HepG2 (cell line): Measurements from ENCODE around the gene POGLUT3. TPM values are rescaled to one million over a fixed set of nuclear protein-coding genes. Genes with fewer than 3 reads are reported as not detected.
A peak's percentile ranks its signal among the peaks of the same experiment; 100 is the strongest.

ENCODE experiments used
- ATAC-seq: fragments of 200-7000 bp; cut with Tn5 transposase; 3 replicates; pipeline ENCODE4 v1.9.1; 2020; ENCODE audit warnings: mild to moderate bottlenecking, moderate library complexity
- BruUV-seq: library from RNA; stranded (reverse); fragments of 400-500 nt; replicated peaks from 2 replicates; lab custom pipeline; 2021; lab: Mats Ljungman, UMichigan
- CTCF ChIA-PET: fragments of 300-600 bp; formaldehyde crosslinking; extraction: SDS; loops from one replicate; lab custom pipeline; 2021; ENCODE audit warnings: low total read pairs, inconsistent platforms, low intra/inter-chr PET ratio; lab: Yijun Ruan, JAX
- POLR2A ChIA-PET: fragments of 350-600 bp; sonication (Branson Sonifier 250); formaldehyde crosslinking; loops from one replicate; lab custom pipeline; 2020; ENCODE audit warnings: antibody characterized with exemption, inconsistent platforms; lab: Yijun Ruan, JAX
- DNase-seq: peaks from one replicate; pipeline ENCODE4 v3.0.0-alpha.2; 2015; ENCODE audit warnings: low spot score
- FAIRE-seq: peaks from 3 replicates; lab custom pipeline; 2011; peaks lifted over from hg19 to GRCh38; lab: Jason Lieb, UNC
- H2AFZ ChIP-seq: one replicate; pipeline ENCODE4 v1.6.1; 2011; ENCODE audit warnings: low read length, inconsistent platforms
- H3K27ac ChIP-seq: fragments of 300-600 bp; 3 replicates; pipeline ENCODE4 v1.8.0; 2011; ENCODE audit warnings: mixed run types, mild to moderate bottlenecking, mixed read lengths, low read length, inconsistent platforms; ENCODE audit not compliant: insufficient read depth; ENCODE audit errors: extremely low read length
- H3K27me3 ChIP-seq, 2 experiments: fragments of 200-600 bp in 1 of 2; 2 replicates in 1 of 2; 3 replicates in 1 of 2; pipeline versions ENCODE4 v1.6.0 to v1.8.0; 2011; ENCODE audit warnings: low read length in 2 of 2, mild to moderate bottlenecking in 2 of 2, moderate library complexity in 2 of 2, inconsistent platforms in 1 of 2; ENCODE audit not compliant: insufficient read depth in 2 of 2, control insufficient read depth in 1 of 2
- H3K36me3 ChIP-seq, 2 experiments: fragments of 200-600 bp in 1 of 2; replicated peaks in 1 of 2; 2 replicates in 1 of 2; 3 replicates in 1 of 2; pipeline versions ENCODE4 v1.5.1 to v1.8.0; 2011; ENCODE audit warnings: low read length in 2 of 2, inconsistent platforms in 1 of 2; ENCODE audit not compliant: insufficient read depth in 2 of 2, control insufficient read depth in 1 of 2
- H3K4me1 ChIP-seq: 2 replicates; pipeline ENCODE4 v1.5.1; 2012; ENCODE audit warnings: low read length, inconsistent platforms; ENCODE audit not compliant: insufficient read depth
- H3K4me2 ChIP-seq: 2 replicates; pipeline ENCODE4 v1.6.0; 2011; ENCODE audit warnings: low read depth, low read length, inconsistent platforms
- H3K4me3 ChIP-seq, 3 experiments: fragments of 200-600 bp in 1 of 3; sonication (generic), shearing (Covaris generic) in 1 of 3; replicated peaks in 1 of 3; 2 replicates each; pipeline ENCODE4 v1.5.1; 2011 to 2016; ENCODE audit warnings: low read length in 3 of 3, inconsistent platforms in 2 of 3, low read depth in 2 of 3, mild to moderate bottlenecking in 2 of 3, control low read depth in 1 of 3, mixed read lengths in 1 of 3; ENCODE audit not compliant: insufficient read depth in 1 of 3
- H3K79me2 ChIP-seq: one replicate; pipeline ENCODE4 v1.6.1; 2011; ENCODE audit warnings: low read length, inconsistent platforms; ENCODE audit not compliant: insufficient read depth
- H3K9ac ChIP-seq: 2 replicates; pipeline ENCODE4 v1.6.0; 2011; ENCODE audit warnings: mild to moderate bottlenecking, low read depth, low read length, inconsistent platforms; ENCODE audit not compliant: insufficient read depth
- H3K9me3 ChIP-seq: 2 replicates; pipeline ENCODE4 v1.5.1; 2012; ENCODE audit warnings: mild to moderate bottlenecking, low read length
- H4K20me1 ChIP-seq: 2 replicates; pipeline ENCODE4 v1.6.0; 2011; ENCODE audit warnings: inconsistent platforms, mild to moderate bottlenecking, low read length, moderate library complexity; ENCODE audit not compliant: insufficient read depth
- HDAC1 ChIP-seq: sonication (generic); formaldehyde crosslinking; IDR thresholded peaks from 2 replicates; pipeline ENCODE4 v1.5.1; 2020; ENCODE audit warnings: mild to moderate bottlenecking, missing genetic modification reagents
- MAFF ChIP-seq: IDR thresholded peaks from 2 replicates; pipeline ENCODE4 v1.6.1; 2011; ENCODE audit warnings: low read depth, low read length, improper control_type of control experiment
- MAFK ChIP-seq, 2 experiments: IDR thresholded peaks in 1 of 2; conservative IDR thresholded peaks in 1 of 2; 2 replicates each; pipeline ENCODE4 v1.6.1; 2011; ENCODE audit warnings: improper control_type of control experiment in 2 of 2, low read length in 2 of 2
- MED1 ChIP-seq: sonication (generic); formaldehyde crosslinking; IDR thresholded peaks from 2 replicates; pipeline ENCODE4 v1.4.0; 2020; ENCODE audit warnings: missing genetic modification reagents
- NCOA1 ChIP-seq: sonication (generic); formaldehyde crosslinking; IDR thresholded peaks from 2 replicates; pipeline ENCODE4 v1.9.0; 2021; ENCODE audit warnings: missing genetic modification reagents
- ZNF335 ChIP-seq: sonication (generic); formaldehyde crosslinking; IDR thresholded peaks from 2 replicates; pipeline ENCODE4 v1.4.0; 2020; ENCODE audit warnings: missing genetic modification reagents
- WGBS: methylation state at CpG from one replicate; pipeline ENCODE4 v1.1.6; 2017; ENCODE audit warnings: low lambda C conversion rate; 5-methylcytosine and 5-hydroxymethylcytosine counted together
- in situ Hi-C: cut with HindIII; loops from 2 replicates; pipeline ENCODE4 v1.10.0; 2017; ENCODE audit warnings: low pct_unique_long_range_greater_than_20kb; ENCODE audit not compliant: extremely low pct_ligation_motif_present
- intact Hi-C: fragments of 100-400 bp; cut with micrococcal nuclease; formaldehyde crosslinking; loops from one replicate; pipeline ENCODE4 v1.10.0; 2022; ENCODE audit not compliant: unreplicated experiment
- polyA plus RNA-seq, 8 experiments: library from polyadenylated mRNA; depleted of rRNA in 3 of 8; stranded (reverse) in 7 of 8; unstranded in 1 of 8; fragments of >200 nt; fragmentation: Illumina TruSeq in 4 of 8; extraction: Trizol in 4 of 8; gene quantifications; 2 replicates each; pipeline versions ENCODE4 v1.2.1 to v1.2.3, GENCODE V29; 2011 to 2016; ENCODE audit warnings: low read depth in 4 of 8, missing spikeins in 1 of 8, mixed read lengths in 1 of 8; ENCODE audit not compliant: insufficient read depth in 1 of 8
- total RNA-seq, 5 experiments: library from RNA; depleted of rRNA; stranded (reverse); fragments of >200 nt; fragmentation: Illumina TruSeq; extraction: Trizol; gene quantifications; 2 replicates each; pipeline ENCODE4 v1.2.3, GENCODE V29; 2016; ENCODE audit warnings: low read depth in 1 of 5
- TF ChIP-seq, protein P1 (sequence below): sonication (generic); formaldehyde crosslinking; conservative IDR thresholded peaks from 2 replicates; pipeline ENCODE4 v1.4.0; 2020; ENCODE audit warnings: mild to moderate bottlenecking, missing genetic modification reagents, moderate library complexity

POGLUT3 gene
- total and polyA plus RNA-seq, 2 of the 13 experiments (the other 11 are each of a cell fraction or from before 2014, with no cell fraction given): 14.3 to 22.0 TPM

DNA sequence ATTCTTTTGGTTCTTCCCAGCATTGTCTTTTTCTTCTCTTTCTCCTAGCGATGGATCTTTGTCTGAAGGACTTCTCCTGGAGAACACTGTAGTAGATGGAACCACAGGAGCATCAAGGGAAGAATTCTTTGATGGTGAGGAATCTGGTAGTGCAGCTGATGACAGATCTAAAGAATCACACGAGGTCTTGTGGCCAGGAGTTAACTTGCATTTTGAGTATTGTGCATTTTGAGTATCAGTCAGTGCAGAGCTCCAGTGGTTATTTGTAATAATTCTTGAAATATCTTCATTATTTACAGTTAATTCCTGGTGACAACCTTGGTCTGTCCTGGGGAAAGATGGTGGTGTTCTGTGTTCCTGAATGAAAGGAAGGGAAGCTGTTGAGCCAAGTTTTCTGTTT lies 14.5 kb upstream of the POGLUT3 start:
- intact Hi-C loops: no loop called here
- BruUV-seq: no TSS peak
- DNase-seq: no peak
- TF ChIP-seq MED1: no peak
- TF ChIP-seq ZNF335 (CRISPR knock-in tag): no peak
- TF ChIP-seq, protein P1, sequence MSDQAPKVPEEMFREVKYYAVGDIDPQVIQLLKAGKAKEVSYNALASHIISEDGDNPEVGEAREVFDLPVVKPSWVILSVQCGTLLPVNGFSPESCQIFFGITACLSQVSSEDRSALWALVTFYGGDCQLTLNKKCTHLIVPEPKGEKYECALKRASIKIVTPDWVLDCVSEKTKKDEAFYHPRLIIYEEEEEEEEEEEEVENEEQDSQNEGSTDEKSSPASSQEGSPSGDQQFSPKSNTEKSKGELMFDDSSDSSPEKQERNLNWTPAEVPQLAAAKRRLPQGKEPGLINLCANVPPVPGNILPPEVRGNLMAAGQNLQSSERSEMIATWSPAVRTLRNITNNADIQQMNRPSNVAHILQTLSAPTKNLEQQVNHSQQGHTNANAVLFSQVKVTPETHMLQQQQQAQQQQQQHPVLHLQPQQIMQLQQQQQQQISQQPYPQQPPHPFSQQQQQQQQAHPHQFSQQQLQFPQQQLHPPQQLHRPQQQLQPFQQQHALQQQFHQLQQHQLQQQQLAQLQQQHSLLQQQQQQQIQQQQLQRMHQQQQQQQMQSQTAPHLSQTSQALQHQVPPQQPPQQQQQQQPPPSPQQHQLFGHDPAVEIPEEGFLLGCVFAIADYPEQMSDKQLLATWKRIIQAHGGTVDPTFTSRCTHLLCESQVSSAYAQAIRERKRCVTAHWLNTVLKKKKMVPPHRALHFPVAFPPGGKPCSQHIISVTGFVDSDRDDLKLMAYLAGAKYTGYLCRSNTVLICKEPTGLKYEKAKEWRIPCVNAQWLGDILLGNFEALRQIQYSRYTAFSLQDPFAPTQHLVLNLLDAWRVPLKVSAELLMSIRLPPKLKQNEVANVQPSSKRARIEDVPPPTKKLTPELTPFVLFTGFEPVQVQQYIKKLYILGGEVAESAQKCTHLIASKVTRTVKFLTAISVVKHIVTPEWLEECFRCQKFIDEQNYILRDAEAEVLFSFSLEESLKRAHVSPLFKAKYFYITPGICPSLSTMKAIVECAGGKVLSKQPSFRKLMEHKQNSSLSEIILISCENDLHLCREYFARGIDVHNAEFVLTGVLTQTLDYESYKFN: no peak
- TF ChIP-seq HDAC1 (CRISPR knock-in tag): no peak
- TF ChIP-seq, all 625 proteins: peak for 0
- Histone ChIP-seq H3K79me2 (no peaks in the 10 kb centered on the region), H3K4me2 (no peak overlapping the region), H3K4me1 (no peaks in the 10 kb centered on the region), H3K9ac (no peak overlapping the region), H2AFZ (no peak overlapping the region), H3K27ac (no peak overlapping the region), H3K4me3 (no peak overlapping the region), H3K36me3 (no peaks in the 10 kb centered on the region), H4K20me1 (no peaks in the 10 kb centered on the region), H3K9me3 (no peaks in the 10 kb centered on the region), H3K27me3 (no peaks in the 10 kb centered on the region)
- in situ Hi-C loops: no loop called here
- ChIA-PET CTCF (no interaction called here), POLR2A (no interaction called here)
- ATAC-seq: no peak
- 32% methylated on average over 2 of the region's 2 CpGs for WGBS
- no peak for FAIRE-seq

DNA sequence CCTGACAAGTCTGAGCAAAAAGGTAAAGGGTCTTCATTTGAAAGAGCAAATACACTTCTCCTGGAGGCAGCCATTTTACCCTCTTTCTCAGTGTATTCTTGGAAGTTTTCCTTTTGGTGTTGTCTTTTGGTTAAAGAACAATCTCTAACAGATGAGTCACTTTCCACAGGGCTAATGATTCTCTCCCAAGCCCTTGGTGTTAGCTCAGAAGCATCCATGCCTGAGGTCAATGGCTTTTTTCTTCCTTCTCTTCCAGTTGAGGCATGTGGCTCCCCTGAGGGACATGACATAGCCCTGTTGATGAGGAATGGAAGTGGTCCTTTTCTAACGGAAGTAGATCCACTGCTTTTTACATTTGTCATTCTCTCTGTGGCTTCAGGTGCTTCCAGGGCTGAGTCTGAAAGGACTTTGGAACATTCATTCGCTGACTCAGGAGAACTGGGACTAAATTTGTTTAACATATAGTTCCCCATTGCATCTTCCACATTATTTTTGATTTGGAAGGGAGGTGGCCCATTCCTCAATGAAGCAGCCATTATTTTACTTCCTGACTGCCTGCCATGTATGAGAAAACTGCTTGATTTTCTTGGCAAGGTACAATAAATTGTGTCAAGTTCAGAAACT lies 13.8 kb upstream of the POGLUT3 start:
- POLR2A ChIA-PET: no interaction called here
- Histone ChIP-seq H3K9ac (no peak overlapping the region), H3K4me3 (no peak overlapping the region), H4K20me1 (no peaks in the 10 kb centered on the region), H2AFZ (no peak overlapping the region), H3K79me2 (no peaks in the 10 kb centered on the region), H3K9me3 (no peaks in the 10 kb centered on the region), H3K27me3 (no peaks in the 10 kb centered on the region), H3K27ac (no peak overlapping the region), H3K4me1 (no peaks in the 10 kb centered on the region), H3K36me3 (no peaks in the 10 kb centered on the region), H3K4me2 (no peak overlapping the region)
- no peak for ATAC-seq
- CTCF ChIA-PET: no interaction called here
- intact Hi-C loops (no loop called here), in situ Hi-C loops (no loop called here)
- 0 out of 2 replicates have a peak, but pooled peaks have one; percentile 29 for TF ChIP-seq MAFF
- TF ChIP-seq NCOA1 (CRISPR knock-in tag): no peak
- peak; percentile 20 to 63; a peak in 3 of 4 replicates for TF ChIP-seq MAFK (conservative IDR thresholded peaks at IDR 0.05 in 1 of 2, IDR thresholded peaks at IDR 0.05 in 1 of 2; ENCODE audit: low read length in 2 of 2)
- WGBS: 62% methylated on average over 2 of the region's 2 CpGs
- no peak for FAIRE-seq
- no TSS peak for BruUV-seq
- DNase-seq: no peak
